Caco-2 (cell line): ENCODE data around the gene CXCL10. TPM values are rescaled to one million over a fixed set of nuclear protein-coding genes. Genes with fewer than 3 reads are reported as not detected.

Experiments used
- Bru-seq: library from RNA; stranded (reverse); fragments of 400-500 nt; gene quantifications from one replicate; lab custom pipeline; 2021; lab: Mats Ljungman, UMichigan
- BruChase-seq, 2 experiments: library from RNA; stranded (reverse); fragments of 400-500 nt; gene quantifications; one replicate each; lab custom pipeline; 2021; lab: Mats Ljungman, UMichigan
- BruUV-seq: library from RNA; stranded (reverse); fragments of 400-500 nt; replicated peaks from 2 replicates; lab custom pipeline; 2021; lab: Mats Ljungman, UMichigan
- CTCF ChIA-PET: fragments of 300-600 bp; sonication (Branson Sonifier 250); formaldehyde crosslinking; loops from one replicate; lab custom pipeline; 2022; ENCODE audit warnings: antibody characterized with exemption; lab: Charles Lee
- POLR2A ChIA-PET: fragments of 300-600 bp; sonication (Branson Sonifier 250); formaldehyde crosslinking; loops from one replicate; lab custom pipeline; 2022; ENCODE audit warnings: antibody characterized with exemption; lab: Charles Lee
- DNase-seq, 2 experiments: peaks; one replicate each; pipeline versions ENCODE4 v3.0.0 to v3.0.0-alpha.2; 2020 to 2022
- H3K27me3 ChIP-seq: replicated peaks from 2 replicates; pipeline ENCODE4 v1.6.0; 2011; ENCODE audit warnings: low read length; ENCODE audit not compliant: control insufficient read depth, insufficient read depth
- H3K36me3 ChIP-seq: 2 replicates; pipeline ENCODE4 v1.5.1; 2011; ENCODE audit warnings: low read length; ENCODE audit not compliant: control insufficient read depth, insufficient read depth
- H3K4me1 ChIP-seq: fragments of 250-450 bp; sonication (Bioruptor Pico); 2 replicates; pipeline ENCODE4 v1.5.1; 2020; ENCODE audit warnings: mild to moderate bottlenecking
- H3K4me3 ChIP-seq: 2 replicates; pipeline ENCODE4 v1.5.1; 2011; ENCODE audit warnings: low read depth, mild to moderate bottlenecking, control low read depth, low read length
- H3K9me3 ChIP-seq: fragments of 250-450 bp; sonication (Bioruptor Pico); 2 replicates; pipeline ENCODE4 v1.5.1; 2020; ENCODE audit warnings: mild to moderate bottlenecking, moderate library complexity
- H3K27ac Mint-ChIP-seq: one replicate; pipeline ENCODE4 v1.8.0; 2022; ENCODE audit warnings: mixed read lengths; ENCODE audit not compliant: unreplicated experiment
- H3K27me3 Mint-ChIP-seq: one replicate; pipeline ENCODE4 v1.8.0; 2022; ENCODE audit warnings: mixed read lengths; ENCODE audit not compliant: insufficient read depth, unreplicated experiment
- H3K36me3 Mint-ChIP-seq: one replicate; pipeline ENCODE4 v1.8.0; 2022; ENCODE audit warnings: mild to moderate bottlenecking, mixed read lengths; ENCODE audit not compliant: insufficient read depth, unreplicated experiment
- H3K4me1 Mint-ChIP-seq: one replicate; pipeline ENCODE4 v1.8.0; 2022; ENCODE audit warnings: low read depth, mixed read lengths; ENCODE audit not compliant: unreplicated experiment
- H3K4me3 Mint-ChIP-seq: one replicate; pipeline ENCODE4 v1.8.0; 2022; ENCODE audit warnings: mild to moderate bottlenecking, moderate library complexity, mixed read lengths; ENCODE audit not compliant: unreplicated experiment
- H3K9me3 Mint-ChIP-seq: one replicate; pipeline ENCODE4 v1.8.0; 2022; ENCODE audit warnings: mixed read lengths; ENCODE audit not compliant: unreplicated experiment
- CTCF ChIP-seq, 2 experiments: fragments of 200-600 bp in 1 of 2; IDR thresholded peaks; 1 replicate in 1 of 2; 2 replicates in 1 of 2; pipeline versions ENCODE4 v1.5.1 to v1.8.0; 2011 to 2022; ENCODE audit warnings: antibody characterized with exemption in 1 of 2, control low read depth in 1 of 2, inconsistent platforms in 1 of 2, low read depth in 1 of 2, low read length in 1 of 2, mild to moderate bottlenecking in 1 of 2, moderate library complexity in 1 of 2; ENCODE audit not compliant: insufficient read depth in 1 of 2, severe bottlenecking in 1 of 2, unreplicated experiment in 1 of 2
- intact Hi-C: fragments of 100-400 bp; cut with micrococcal nuclease; formaldehyde crosslinking; loops from one replicate; pipeline ENCODE4 v1.10.0; 2022; ENCODE audit not compliant: unreplicated experiment
- long read RNA-seq: library from polyadenylated mRNA; stranded (forward); transcript quantifications from one replicate; pipeline ENCODE4 v2.0.0, GENCODE V29; 2022
- total RNA-seq: library from RNA; stranded (reverse); gene quantifications from 2 replicates; pipeline ENCODE4 v1.2.3, GENCODE V29; 2022

The CXCL10 gene
- total RNA-seq (not detected in 2 replicates), Bru-seq, nascent RNA (percentile 16 among the genes with signal in this experiment), BruChase-seq, experiment 1, labeled RNA remaining after a 2-hour chase (percentile 30 among the genes with signal in this experiment), BruChase-seq, experiment 2, labeled RNA remaining after a 6-hour chase (percentile 29 among the genes with signal in this experiment)
- long read RNA-seq = 0 reads

- Histone ChIP-seq H3K4me1 (no peaks in the 10 kb centered on the region), H3K4me3 (no peak within 1 kb of the TSS), H3K36me3 (no peaks in the 10 kb centered on the region), H3K9me3 (no peaks in the 10 kb centered on the region), H3K27me3 (no peaks in the 10 kb centered on the region)
- intact Hi-C loops = no loop called here
- Mint-ChIP-seq H3K9me3 (no peaks in the 10 kb centered on the region), H3K27me3 (no peaks in the 10 kb centered on the region), H3K27ac (no peak within 1 kb of the TSS), H3K4me3 (no peak within 1 kb of the TSS), H3K4me1 (no peaks in the 10 kb centered on the region), H3K36me3 (no peaks in the 10 kb centered on the region)
- CTCF ChIA-PET = no interaction called here
- POLR2A ChIA-PET = no interaction called here
- BruUV-seq = no TSS peak
- TF ChIP-seq CTCF (IDR thresholded peaks at IDR 0.05; ENCODE audit: insufficient read depth in 1 of 2, low read depth in 1 of 2, low read length in 1 of 2, severe bottlenecking in 1 of 2, unreplicated experiment in 1 of 2) = no peak
- DNase-seq = no peak
These were observed at the start of gene CXCL10 for GRCh38 chr4:76023389-76023788. TSS of gene CXCL10 (minus strand) at chr4:76023497. CDS start at chr4:76023431, 66 bp downstream.

- no peaks in the 10 kb centered on the region for H3K36me3 Mint-ChIP-seq
- no peaks in the 10 kb centered on the region for H3K36me3 ChIP-seq
- intact Hi-C loops = no loop called here
- no peaks in the 10 kb centered on the region for H3K27me3 Mint-ChIP-seq
- no peaks in the 10 kb centered on the region for H3K4me1 ChIP-seq
- no peak for TF ChIP-seq CTCF (IDR thresholded peaks at IDR 0.05; ENCODE audit: insufficient read depth in 1 of 2, low read depth in 1 of 2, low read length in 1 of 2, severe bottlenecking in 1 of 2, unreplicated experiment in 1 of 2)
- H3K27me3 ChIP-seq = no peaks in the 10 kb centered on the region
- ChIA-PET POLR2A (no interaction called here), CTCF (no interaction called here)
- no peaks in the 10 kb centered on the region for H3K9me3 ChIP-seq
- DNase-seq = no peak
- no peak overlapping the region for H3K4me3 Mint-ChIP-seq
- no TSS peak for BruUV-seq
- no peak overlapping the region for H3K4me3 ChIP-seq
- H3K27ac Mint-ChIP-seq = no peak overlapping the region
- H3K9me3 Mint-ChIP-seq = no peaks in the 10 kb centered on the region
- no peaks in the 10 kb centered on the region for H3K4me1 Mint-ChIP-seq
These were observed 49.5 kb upstream of the CXCL10 start for GRCh38 chr4:76072760-76073159.

GRCh38 chr4:76067652-76068286, 44.5 kb upstream of the CXCL10 start:
- Mint-ChIP-seq H3K4me3 (no peak overlapping the region), H3K27me3 (no peaks in the 10 kb centered on the region), H3K27ac (no peak overlapping the region), H3K36me3 (no peaks in the 10 kb centered on the region), H3K9me3 (no peaks in the 10 kb centered on the region), H3K4me1 (no peaks in the 10 kb centered on the region)
- DNase-seq = peak; percentile 64 to 76
- ChIA-PET CTCF (no interaction called here), POLR2A (no interaction called here)
- H3K4me1 ChIP-seq = no peaks in the 10 kb centered on the region
- H3K36me3 ChIP-seq = no peaks in the 10 kb centered on the region
- peak; percentile 69 to 72 for TF ChIP-seq CTCF (IDR thresholded peaks at IDR 0.05; ENCODE audit: insufficient read depth in 1 of 2, low read depth in 1 of 2, low read length in 1 of 2, severe bottlenecking in 1 of 2, unreplicated experiment in 1 of 2)
- intact Hi-C loops = loop anchor here (1.0 to 5.0 kb wide), 3 partner anchors 72 to 170 kb away; no protein-coding TSS in a partner anchor
- H3K9me3 ChIP-seq = no peaks in the 10 kb centered on the region
- H3K27me3 ChIP-seq = no peaks in the 10 kb centered on the region
- BruUV-seq = no TSS peak
- no peak overlapping the region for H3K4me3 ChIP-seq
